OCI-LY1 (cell line): Measurements from ENCODE around the gene GIGYF2.

Experiments
- H2AFZ ChIP-seq: fragments of 200-600 bp; sonication (generic), shearing (Covaris generic); 2 replicates; pipeline ENCODE4 v1.6.0; 2014; ENCODE audit warnings: antibody characterized with exemption, mild to moderate bottlenecking, low read length
- H3F3A ChIP-seq: fragments of 200-600 bp; sonication (generic), shearing (Covaris generic); 2 replicates; pipeline ENCODE4 v1.6.0; 2014; ENCODE audit warnings: mild to moderate bottlenecking, antibody characterized with exemption, low read length, moderate library complexity; ENCODE audit not compliant: insufficient read depth
- H3K27ac ChIP-seq: fragments of 200-600 bp; sonication (generic); 2 replicates; pipeline ENCODE4 v1.5.1; 2014; ENCODE audit warnings: low read length, mixed run types, mild to moderate bottlenecking, low read depth; ENCODE audit not compliant: poor library complexity, severe bottlenecking
- H3K27me3 ChIP-seq: fragments of 200-600 bp; sonication (generic); 2 replicates; pipeline ENCODE4 v1.6.0; 2014; ENCODE audit warnings: antibody characterized with exemption, mild to moderate bottlenecking, low read length, moderate library complexity; ENCODE audit not compliant: insufficient read depth
- H3K36me3 ChIP-seq: fragments of 200-600 bp; sonication (generic); 2 replicates; pipeline ENCODE4 v1.6.1; 2014; ENCODE audit warnings: mild to moderate bottlenecking, antibody characterized with exemption, low read length, moderate library complexity, mixed read lengths; ENCODE audit not compliant: insufficient read depth
- H3K4me1 ChIP-seq: fragments of 200-600 bp; sonication (generic); 2 replicates; pipeline ENCODE4 v1.5.1; 2014; ENCODE audit warnings: mild to moderate bottlenecking, low read length, moderate library complexity; ENCODE audit not compliant: insufficient read depth, severe bottlenecking
- H3K4me2 ChIP-seq: fragments of 200-600 bp; sonication (generic), shearing (Covaris generic); 2 replicates; pipeline ENCODE4 v1.6.1; 2014; ENCODE audit warnings: low read length
- H3K4me3 ChIP-seq: fragments of 200-600 bp; sonication (generic); 2 replicates; pipeline ENCODE4 v1.5.1; 2014; ENCODE audit warnings: low read length, low read depth, mild to moderate bottlenecking, mixed read lengths; ENCODE audit not compliant: poor library complexity, severe bottlenecking
- H3K79me2 ChIP-seq: fragments of 200-600 bp; shearing (Covaris generic); 2 replicates; pipeline ENCODE4 v1.6.1; 2016; ENCODE audit warnings: mixed run types, low read length, mixed read lengths; ENCODE audit not compliant: insufficient read depth
- H3K9ac ChIP-seq: fragments of 200-600 bp; sonication (generic), shearing (Covaris generic); 2 replicates; pipeline ENCODE4 v1.6.1; 2014; ENCODE audit warnings: mild to moderate bottlenecking, low read length, mixed read lengths
- H3K9me2 ChIP-seq: fragments of 200-600 bp; sonication (generic), shearing (Covaris generic); 2 replicates; pipeline ENCODE4 v1.6.1; 2014; ENCODE audit warnings: low read depth, mild to moderate bottlenecking, low read length, mixed read lengths
- H3K9me3 ChIP-seq: fragments of 200-600 bp; shearing (Covaris generic); 2 replicates; pipeline ENCODE4 v1.6.1; 2014; ENCODE audit warnings: low read length, mixed read lengths
- H4K20me1 ChIP-seq: fragments of 200-600 bp; sonication (generic), shearing (Covaris generic); 2 replicates; pipeline ENCODE4 v1.6.0; 2016; ENCODE audit warnings: mild to moderate bottlenecking, low read length; ENCODE audit not compliant: insufficient read depth
- EZH2 ChIP-seq: fragments of 200-600 bp; sonication (generic), shearing (Covaris generic); IDR thresholded peaks from 2 replicates; pipeline ENCODE4 v1.8.0; 2017; ENCODE audit warnings: borderline replicate concordance, mixed run types, mild to moderate bottlenecking, antibody characterized with exemption, low read length, moderate library complexity, mixed read lengths
- TF ChIP-seq, protein P1 (sequence below): fragments of 200-600 bp; sonication (generic), shearing (Covaris generic); IDR thresholded peaks from 2 replicates; pipeline ENCODE4 v1.5.1; 2017; ENCODE audit warnings: mild to moderate bottlenecking, antibody characterized with exemption, low read length, moderate library complexity, mixed read lengths

The GIGYF2 gene

DNA sequence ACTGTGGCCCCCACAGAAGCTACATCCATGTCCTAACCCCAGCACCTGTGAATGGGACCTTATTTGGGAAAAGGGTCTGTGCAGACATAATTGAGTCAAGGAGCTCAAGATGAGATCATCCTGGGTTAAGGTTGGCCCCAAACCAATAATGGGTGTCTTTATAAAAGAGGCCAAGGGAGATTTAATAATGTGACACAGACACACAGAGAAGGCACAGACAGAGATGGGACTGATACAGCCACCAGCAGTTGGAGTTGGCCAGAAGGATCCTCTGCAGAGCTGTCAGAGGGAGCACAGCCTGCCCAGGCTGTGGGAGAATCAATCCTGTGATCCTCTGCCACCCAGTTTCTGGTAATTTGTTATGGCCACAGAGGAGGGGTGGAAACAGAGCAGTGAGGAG is 199.0 kb downstream of the GIGYF2 start:
- Histone ChIP-seq H3K9me2 (no peaks in the 10 kb centered on the region), H3K27me3 (peaks cover 8% of the 10 kb centered on the region), H3K79me2 (no peaks in the 10 kb centered on the region), H3K4me3 (no peak overlapping the region), H3K36me3 (no peaks in the 10 kb centered on the region), H3K27ac (no peak overlapping the region), H2AFZ (no peak overlapping the region), H4K20me1 (no peaks in the 10 kb centered on the region), H3F3A (no peaks in the 10 kb centered on the region), H3K9ac (no peak overlapping the region), H3K4me1 (no peaks in the 10 kb centered on the region), H3K9me3 (no peaks in the 10 kb centered on the region), H3K4me2 (no peak overlapping the region)
- TF ChIP-seq, protein P1, sequence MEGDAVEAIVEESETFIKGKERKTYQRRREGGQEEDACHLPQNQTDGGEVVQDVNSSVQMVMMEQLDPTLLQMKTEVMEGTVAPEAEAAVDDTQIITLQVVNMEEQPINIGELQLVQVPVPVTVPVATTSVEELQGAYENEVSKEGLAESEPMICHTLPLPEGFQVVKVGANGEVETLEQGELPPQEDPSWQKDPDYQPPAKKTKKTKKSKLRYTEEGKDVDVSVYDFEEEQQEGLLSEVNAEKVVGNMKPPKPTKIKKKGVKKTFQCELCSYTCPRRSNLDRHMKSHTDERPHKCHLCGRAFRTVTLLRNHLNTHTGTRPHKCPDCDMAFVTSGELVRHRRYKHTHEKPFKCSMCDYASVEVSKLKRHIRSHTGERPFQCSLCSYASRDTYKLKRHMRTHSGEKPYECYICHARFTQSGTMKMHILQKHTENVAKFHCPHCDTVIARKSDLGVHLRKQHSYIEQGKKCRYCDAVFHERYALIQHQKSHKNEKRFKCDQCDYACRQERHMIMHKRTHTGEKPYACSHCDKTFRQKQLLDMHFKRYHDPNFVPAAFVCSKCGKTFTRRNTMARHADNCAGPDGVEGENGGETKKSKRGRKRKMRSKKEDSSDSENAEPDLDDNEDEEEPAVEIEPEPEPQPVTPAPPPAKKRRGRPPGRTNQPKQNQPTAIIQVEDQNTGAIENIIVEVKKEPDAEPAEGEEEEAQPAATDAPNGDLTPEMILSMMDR, result no peak
- no peak for TF ChIP-seq EZH2

GRCh38 chr2:232896720-232897597 is 199.8 kb downstream of the GIGYF2 start:
- Histone ChIP-seq H3K27ac (no peak overlapping the region), H3K9me2 (no peaks in the 10 kb centered on the region), H3K4me2 (no peak overlapping the region), H3K9me3 (no peaks in the 10 kb centered on the region), H3K9ac (no peak overlapping the region), H3K27me3 (peaks cover 8% of the 10 kb centered on the region), H3K36me3 (no peaks in the 10 kb centered on the region), H3K4me1 (no peaks in the 10 kb centered on the region), H3K4me3 (no peak overlapping the region), H4K20me1 (no peaks in the 10 kb centered on the region), H3F3A (no peaks in the 10 kb centered on the region), H3K79me2 (no peaks in the 10 kb centered on the region), H2AFZ (no peak overlapping the region)
- TF ChIP-seq EZH2, result no peak
- TF ChIP-seq, protein P1, result no peak

DNA sequence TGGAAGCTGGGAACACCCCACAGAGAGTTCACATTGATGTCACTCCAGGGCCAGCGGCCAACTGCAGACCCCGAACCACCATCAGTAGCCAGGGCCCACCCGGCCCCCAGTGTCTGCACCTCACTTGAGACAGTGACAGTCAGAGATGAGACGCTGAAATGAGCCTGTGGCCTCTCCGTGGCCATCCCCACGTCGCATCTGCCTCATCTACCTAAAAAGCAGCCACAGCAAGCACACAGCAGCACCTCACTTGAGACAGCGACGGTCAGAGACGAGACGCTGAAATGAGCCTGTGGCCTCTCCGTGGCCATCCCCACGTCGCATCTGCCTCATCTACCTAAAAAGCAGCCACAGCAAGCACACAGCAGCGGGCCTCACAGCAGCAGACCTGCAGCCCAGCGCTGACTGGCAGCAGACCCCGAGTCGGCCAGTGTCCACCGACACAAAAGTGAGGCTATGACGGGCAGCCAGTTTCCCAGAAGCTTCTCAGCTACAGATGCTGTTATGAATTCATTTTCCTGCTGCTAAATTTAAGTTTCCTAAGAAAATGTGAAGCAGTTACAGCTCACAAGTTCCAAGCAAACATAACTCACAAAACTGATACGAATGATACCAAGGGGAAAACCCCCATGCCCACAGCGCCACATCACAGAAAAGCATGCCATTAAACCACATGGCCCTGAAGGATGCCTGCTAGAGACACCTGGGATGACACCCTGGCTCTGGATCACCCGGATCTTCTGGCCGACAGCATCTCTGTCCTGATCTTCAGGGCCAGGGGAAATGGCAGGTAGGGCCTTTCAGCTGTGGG is 200.7 kb downstream of the GIGYF2 start:
- no peaks in the 10 kb centered on the region for H3K9me3 ChIP-seq
- H3K4me3 ChIP-seq, result no peak overlapping the region
- no peak overlapping the region for H2AFZ ChIP-seq
- H3K36me3 ChIP-seq, result no peaks in the 10 kb centered on the region
- TF ChIP-seq, protein P1, result no peak
- no peak for TF ChIP-seq EZH2
- H3K27ac ChIP-seq, result no peak overlapping the region
- H3K4me2 ChIP-seq, result no peak overlapping the region
- H3K79me2 ChIP-seq, result no peaks in the 10 kb centered on the region
- H3K27me3 ChIP-seq, result peaks cover 15% of the 10 kb centered on the region
- no peaks in the 10 kb centered on the region for H4K20me1 ChIP-seq
- H3K9ac ChIP-seq, result no peak overlapping the region
- no peaks in the 10 kb centered on the region for H3K9me2 ChIP-seq
- no peaks in the 10 kb centered on the region for H3F3A ChIP-seq
- H3K4me1 ChIP-seq, result no peaks in the 10 kb centered on the region
